Retina (tissue), 1 donor: ENCODE measurements around the gene FGF19.

Experiments
- DNase-seq: peaks from one replicate; pipeline ENCODE4 v3.0.0-alpha.2; 2016

Gene FGF19

GRCh38 chr11:69654660-69655478 lies 49.0 kb downstream of the FGF19 start:
- no peak for DNase-seq

- no peak for DNase-seq
These were observed 49.7 kb downstream of the FGF19 start for GRCh38 chr11:69654001-69654659.

GRCh38 chr11:69653406-69653960 lies 50.3 kb downstream of the FGF19 start:
- no peak for DNase-seq

GRCh38 chr11:69652999-69653398 lies 50.8 kb downstream of the FGF19 start:
- no peak for DNase-seq

GRCh38 chr11:69651834-69652620 lies 51.8 kb downstream of the FGF19 start:
- DNase-seq, result no peak

GRCh38 chr11:69650832-69651344 lies 52.9 kb downstream of the FGF19 start:
- peak; percentile 23 for DNase-seq

- DNase-seq, result peak; percentile 27
These were observed 53.6 kb downstream of the FGF19 start for GRCh38 chr11:69650081-69650831.

GRCh38 chr11:69649576-69649900 lies 54.3 kb downstream of the FGF19 start:
- DNase-seq, result no peak

- no peak for DNase-seq
These were observed 54.9 kb downstream of the FGF19 start for GRCh38 chr11:69648679-69649575.
